Hepatocyte (in vitro differentiated cells): ENCODE results near the gene MAU2. TPM values are rescaled to one million over a fixed set of nuclear protein-coding genes. Genes with fewer than 3 reads are reported as not detected.

ENCODE experiments used
- DNase-seq: peaks from one replicate; pipeline ENCODE4 v3.0.0-alpha.2; 2016; ENCODE audit warnings: low spot score
- H2AFZ ChIP-seq: fragments of 200-600 bp; sonication (generic); 2 replicates; pipeline ENCODE4 v1.6.0; 2016; ENCODE audit warnings: antibody characterized with exemption, mild to moderate bottlenecking
- H3K27ac ChIP-seq: fragments of 200-600 bp; sonication (generic); 2 replicates; pipeline ENCODE4 v1.5.1; 2016; ENCODE audit warnings: mild to moderate bottlenecking
- H3K27me3 ChIP-seq: fragments of 200-600 bp; sonication (generic); 2 replicates; pipeline ENCODE4 v1.6.1; 2016
- H3K36me3 ChIP-seq: fragments of 200-600 bp; sonication (generic); replicated peaks from 2 replicates; pipeline ENCODE4 v1.5.1; 2016; ENCODE audit warnings: low read depth; ENCODE audit not compliant: insufficient read depth
- H3K4me1 ChIP-seq: fragments of 200-600 bp; sonication (generic); 2 replicates; pipeline ENCODE4 v1.5.1; 2016; ENCODE audit warnings: mild to moderate bottlenecking, moderate library complexity; ENCODE audit not compliant: insufficient read depth
- H3K4me2 ChIP-seq: fragments of 200-600 bp; sonication (generic); 2 replicates; pipeline ENCODE4 v1.6.0; 2016
- H3K4me3 ChIP-seq: fragments of 200-600 bp; sonication (generic); 2 replicates; pipeline ENCODE4 v1.5.1; 2016; ENCODE audit warnings: mild to moderate bottlenecking
- H3K79me2 ChIP-seq: fragments of 200-600 bp; sonication (generic); 2 replicates; pipeline ENCODE4 v1.6.0; 2017; ENCODE audit warnings: mild to moderate bottlenecking
- H3K9me2 ChIP-seq: fragments of 200-600 bp; sonication (generic); replicated peaks from 2 replicates; pipeline ENCODE4 v1.6.0; 2017; ENCODE audit warnings: mild to moderate bottlenecking; ENCODE audit not compliant: insufficient read depth
- H3K9me3 ChIP-seq: fragments of 200-600 bp; sonication (generic); 2 replicates; pipeline ENCODE4 v1.5.1; 2016; ENCODE audit warnings: low read depth, mild to moderate bottlenecking
- H4K20me1 ChIP-seq: fragments of 200-600 bp; sonication (generic); 2 replicates; pipeline ENCODE4 v1.6.0; 2016; ENCODE audit warnings: mild to moderate bottlenecking; ENCODE audit not compliant: insufficient read depth, poor library complexity, severe bottlenecking
- EZH2 ChIP-seq: fragments of 200-600 bp; sonication (generic); IDR thresholded peaks from 2 replicates; pipeline ENCODE4 v1.6.1; 2016; ENCODE audit warnings: antibody characterized with exemption, mild to moderate bottlenecking, borderline replicate concordance
- EZH2phosphoT487 ChIP-seq: fragments of 200-600 bp; sonication (generic); IDR thresholded peaks from one replicate; pipeline ENCODE4 v1.6.1; 2018; ENCODE audit warnings: antibody characterized with exemption, mild to moderate bottlenecking, low read depth, moderate library complexity; ENCODE audit not compliant: unreplicated experiment, severe bottlenecking
- whole genome bisulfite sequencing: methylation state at CpG from one replicate; pipeline ENCODE4 v1.1.6; 2016; ENCODE audit warnings: low lambda C conversion rate; ENCODE audit errors: missing lambda C conversion rate; 5-methylcytosine and 5-hydroxymethylcytosine counted together
- polyA plus RNA-seq: library from polyadenylated mRNA; unstranded; fragments of >200 nt; fragmentation: Nextera tagmentation; extraction: Ambion mirVana; gene quantifications from 2 replicates; pipeline ENCODE4 v1.2.1, GENCODE V29; 2016
- total RNA-seq: library from RNA; depleted of rRNA; stranded (reverse); fragments of >200 nt; gene quantifications from 2 replicates; pipeline ENCODE4 v1.2.3, GENCODE V29; 2014
- TF ChIP-seq, protein P1 (sequence below): fragments of 200-600 bp; sonication (generic); IDR thresholded peaks from 2 replicates; pipeline ENCODE4 v1.5.1; 2016; ENCODE audit warnings: antibody characterized with exemption, mild to moderate bottlenecking; ENCODE audit not compliant: poor library complexity

MAU2 gene
- total and polyA plus RNA-seq, 2 experiments from 2014 or later, result 25.3 to 31.8 TPM

DNA sequence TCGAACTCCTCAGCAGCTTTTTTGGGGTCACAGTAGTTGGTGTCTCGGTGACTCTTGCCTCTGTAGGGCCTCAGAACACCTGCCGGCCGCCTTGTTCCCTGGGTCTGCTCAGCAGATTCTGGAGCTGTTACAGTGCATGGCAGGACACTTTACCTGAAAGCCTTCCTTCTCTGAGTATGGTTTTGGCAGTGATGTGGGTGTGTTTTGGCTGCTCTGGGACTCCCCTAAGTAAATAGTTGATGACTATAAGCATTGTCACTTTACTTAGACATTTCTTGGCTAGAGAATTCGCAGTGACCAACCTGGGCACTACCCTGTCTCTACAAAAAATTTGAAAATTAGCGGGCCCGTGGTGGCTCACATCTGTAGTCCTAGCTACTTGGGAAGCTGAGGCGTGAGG, 7.0 kb downstream of the MAU2 start:
- no peak overlapping the region for H3K27ac ChIP-seq
- H3K36me3 ChIP-seq, result no peaks in the 10 kb centered on the region
- TF ChIP-seq EZH2 (no peak), EZH2phosphoT487 (no peak)
- TF ChIP-seq, protein P1, sequence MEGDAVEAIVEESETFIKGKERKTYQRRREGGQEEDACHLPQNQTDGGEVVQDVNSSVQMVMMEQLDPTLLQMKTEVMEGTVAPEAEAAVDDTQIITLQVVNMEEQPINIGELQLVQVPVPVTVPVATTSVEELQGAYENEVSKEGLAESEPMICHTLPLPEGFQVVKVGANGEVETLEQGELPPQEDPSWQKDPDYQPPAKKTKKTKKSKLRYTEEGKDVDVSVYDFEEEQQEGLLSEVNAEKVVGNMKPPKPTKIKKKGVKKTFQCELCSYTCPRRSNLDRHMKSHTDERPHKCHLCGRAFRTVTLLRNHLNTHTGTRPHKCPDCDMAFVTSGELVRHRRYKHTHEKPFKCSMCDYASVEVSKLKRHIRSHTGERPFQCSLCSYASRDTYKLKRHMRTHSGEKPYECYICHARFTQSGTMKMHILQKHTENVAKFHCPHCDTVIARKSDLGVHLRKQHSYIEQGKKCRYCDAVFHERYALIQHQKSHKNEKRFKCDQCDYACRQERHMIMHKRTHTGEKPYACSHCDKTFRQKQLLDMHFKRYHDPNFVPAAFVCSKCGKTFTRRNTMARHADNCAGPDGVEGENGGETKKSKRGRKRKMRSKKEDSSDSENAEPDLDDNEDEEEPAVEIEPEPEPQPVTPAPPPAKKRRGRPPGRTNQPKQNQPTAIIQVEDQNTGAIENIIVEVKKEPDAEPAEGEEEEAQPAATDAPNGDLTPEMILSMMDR, result no peak
- H3K4me2 ChIP-seq, result no peak overlapping the region
- no peak for DNase-seq
- H4K20me1 ChIP-seq, result peaks cover 25% of the 10 kb centered on the region
- WGBS, result 98% methylated on average over 8 of the region's 8 CpGs
- H3K4me3 ChIP-seq, result no peak overlapping the region
- no peaks in the 10 kb centered on the region for H3K9me3 ChIP-seq
- no peaks in the 10 kb centered on the region for H3K27me3 ChIP-seq
- H3K9me2 ChIP-seq, result no peaks in the 10 kb centered on the region
- H3K4me1 ChIP-seq, result peaks cover under 1% of the 10 kb centered on the region
- peaks cover 79% of the 10 kb centered on the region for H3K79me2 ChIP-seq
- H2AFZ ChIP-seq, result no peak overlapping the region

DNA sequence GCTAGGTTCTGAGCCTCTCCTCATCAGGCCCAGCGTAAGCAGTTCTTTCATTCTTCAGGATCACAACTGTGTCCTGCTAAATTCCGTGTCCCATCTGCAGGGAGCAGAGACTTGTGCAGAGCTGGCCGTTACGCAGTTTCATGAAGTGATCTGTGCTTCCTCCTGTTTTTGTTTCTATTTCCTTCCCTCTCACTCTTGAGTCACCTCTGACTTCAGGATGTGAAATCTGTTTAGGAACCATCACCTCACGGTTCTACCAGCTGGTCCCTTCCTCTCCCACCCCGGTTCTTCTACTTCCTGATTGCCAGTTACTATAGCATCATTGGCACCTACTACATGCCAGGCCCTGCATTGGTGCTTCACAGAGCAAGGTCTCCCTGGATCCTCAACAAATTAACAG, 8.5 kb downstream of the MAU2 start:
- H3K9me2 ChIP-seq, result no peaks in the 10 kb centered on the region
- 80% methylated on average over 6 of the region's 6 CpGs for WGBS
- peaks cover 64% of the 10 kb centered on the region for H3K79me2 ChIP-seq
- H4K20me1 ChIP-seq, result peaks cover 21% of the 10 kb centered on the region
- no peak overlapping the region for H3K27ac ChIP-seq
- H2AFZ ChIP-seq, result no peak overlapping the region
- no peak overlapping the region for H3K4me3 ChIP-seq
- no peaks in the 10 kb centered on the region for H3K4me1 ChIP-seq
- H3K27me3 ChIP-seq, result no peaks in the 10 kb centered on the region
- no peak for DNase-seq
- H3K36me3 ChIP-seq, result no peaks in the 10 kb centered on the region
- TF ChIP-seq EZH2phosphoT487, result no peak
- TF ChIP-seq EZH2, result no peak
- TF ChIP-seq, protein P1, result no peak
- no peaks in the 10 kb centered on the region for H3K9me3 ChIP-seq
- no peak overlapping the region for H3K4me2 ChIP-seq

DNA sequence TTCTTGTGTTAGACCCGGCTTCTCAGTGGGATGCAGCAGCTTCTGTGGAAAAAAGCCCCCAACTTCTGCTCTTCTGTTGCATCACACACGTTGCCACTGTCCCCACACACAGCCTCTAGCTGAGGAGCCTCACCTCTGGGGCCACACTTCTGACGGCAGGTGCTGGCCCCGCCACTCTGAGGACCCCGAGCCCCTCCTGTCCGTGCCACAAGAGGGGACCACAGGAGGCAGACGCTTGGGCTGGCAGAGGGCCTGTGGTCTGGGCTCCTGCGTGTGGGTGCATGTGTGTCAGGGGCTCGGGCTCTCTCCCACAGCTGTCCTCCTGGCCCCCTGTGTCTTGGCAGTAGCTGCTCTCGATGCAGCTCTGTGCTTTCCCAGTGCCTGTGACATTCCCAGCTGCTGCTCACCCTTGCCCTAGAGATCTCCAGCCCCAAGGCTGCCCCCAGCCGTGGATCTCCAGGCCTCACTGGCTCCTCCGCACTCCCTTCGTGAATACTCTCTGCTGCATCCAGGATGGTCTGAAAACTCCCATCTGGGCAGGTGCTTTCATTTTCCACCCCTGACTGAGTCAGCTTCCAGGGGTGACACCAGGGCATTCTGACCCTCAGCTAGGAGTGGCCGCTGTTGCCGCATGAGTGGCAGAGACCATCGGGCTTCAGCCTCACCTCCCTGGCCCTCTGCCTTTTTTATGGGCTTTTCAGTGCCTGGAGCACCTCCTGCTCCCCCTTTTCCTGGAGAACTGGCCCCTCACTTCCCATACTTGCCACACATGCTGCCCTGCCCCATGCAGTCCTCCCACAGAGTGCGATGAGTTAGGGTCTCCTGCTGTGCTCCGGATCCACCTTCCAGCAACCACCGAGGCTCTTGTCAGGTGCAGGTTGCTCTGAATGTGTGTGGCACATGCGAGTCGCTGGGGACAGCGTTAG, 13.7 kb downstream of the MAU2 start:
- WGBS, result 97% methylated on average over 22 of the region's 22 CpGs
- Histone ChIP-seq H4K20me1 (peaks cover 2% of the 10 kb centered on the region), H3K9me2 (no peaks in the 10 kb centered on the region), H3K9me3 (no peaks in the 10 kb centered on the region), H2AFZ (no peak overlapping the region), H3K4me3 (no peak overlapping the region), H3K36me3 (no peaks in the 10 kb centered on the region), H3K27ac (no peak overlapping the region), H3K27me3 (no peaks in the 10 kb centered on the region), H3K4me2 (no peak overlapping the region), H3K79me2 (peaks cover 17% of the 10 kb centered on the region), H3K4me1 (no peaks in the 10 kb centered on the region)
- TF ChIP-seq EZH2 (no peak), EZH2phosphoT487 (no peak)
- TF ChIP-seq, protein P1, result no peak
- DNase-seq, result no peak
